Activated CD8-positive, alpha-beta memory T cell treated with anti-CD3 and anti-CD28 coated beads, Interleukin-2, amount 50 U/mL, for 1 hour (primary cell): ENCODE measurements around the gene SNPH.
A peak's percentile ranks its signal among the peaks of the same experiment; 100 is the strongest.

Experiments used
- DNase-seq: peaks from one replicate; pipeline ENCODE4 v3.0.0-alpha.2; 2020; ENCODE audit errors: extremely low read depth

SNPH gene

DNA sequence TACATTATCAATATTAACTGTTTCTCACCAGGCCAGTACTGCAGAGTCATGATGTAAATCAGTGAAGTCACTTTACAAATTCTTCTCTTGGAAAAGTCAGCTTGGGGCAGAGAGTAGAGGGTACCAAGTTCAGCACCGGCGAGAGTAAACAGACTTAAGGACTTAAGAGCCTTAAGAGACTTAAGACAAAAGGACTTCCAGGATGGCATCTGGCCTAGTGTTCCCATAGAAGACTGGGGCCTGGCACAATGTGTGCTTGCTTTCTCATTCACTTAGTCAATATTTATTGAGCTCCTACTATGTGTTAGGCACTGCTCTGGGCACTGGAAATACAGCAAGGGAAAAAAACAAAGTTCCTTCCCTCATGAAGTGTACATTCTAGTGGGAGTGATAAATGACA is 1.4 kb upstream of the SNPH start:
- no peak for DNase-seq

DNA sequence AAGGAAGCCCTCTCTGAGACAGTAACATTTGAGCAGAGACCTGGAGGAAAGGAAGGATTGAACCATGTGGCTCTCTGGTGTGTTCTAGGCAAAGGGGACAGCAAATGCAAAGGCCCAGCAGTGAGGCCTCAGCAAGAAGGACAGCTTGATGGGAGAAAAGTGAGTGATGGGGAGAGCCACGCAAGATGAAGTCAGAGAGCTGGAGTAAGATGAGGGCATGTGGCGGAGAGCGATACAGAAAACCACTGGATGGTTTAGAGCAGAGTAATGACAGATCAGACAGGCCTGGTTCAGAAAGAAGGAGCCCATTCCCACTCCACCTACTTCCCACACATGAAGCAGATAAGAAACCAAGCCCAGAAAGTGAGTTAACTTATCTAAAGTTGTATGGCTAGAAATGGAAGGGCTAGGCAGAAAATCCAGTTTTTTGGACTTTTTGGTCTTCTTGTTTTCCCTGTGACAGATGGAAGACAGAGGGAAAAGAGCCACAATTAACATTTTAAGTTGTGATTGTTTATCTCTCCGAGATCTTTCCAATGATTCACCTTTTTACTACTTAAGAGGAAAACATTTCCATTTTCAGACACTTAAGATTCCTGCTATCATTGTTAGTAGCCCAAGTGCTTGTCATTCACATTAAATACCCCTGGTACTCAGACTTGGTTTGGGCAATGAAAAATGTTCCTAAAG is 723 bp upstream of the SNPH start:
- no peak for DNase-seq

DNA sequence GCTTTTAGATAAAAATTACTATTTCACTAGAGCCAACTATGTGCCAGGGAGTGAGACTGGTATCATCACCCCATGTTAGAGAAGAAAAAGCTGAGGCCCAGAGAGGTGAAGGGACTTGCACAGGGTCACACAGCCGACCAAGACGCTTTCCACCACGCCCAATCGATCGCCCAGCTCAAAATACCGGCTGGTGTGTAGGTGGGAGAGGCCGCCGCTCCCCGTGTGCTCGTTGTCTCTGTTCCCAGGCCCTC is 253 bp upstream of the SNPH start:
- DNase-seq: no peak

DNA sequence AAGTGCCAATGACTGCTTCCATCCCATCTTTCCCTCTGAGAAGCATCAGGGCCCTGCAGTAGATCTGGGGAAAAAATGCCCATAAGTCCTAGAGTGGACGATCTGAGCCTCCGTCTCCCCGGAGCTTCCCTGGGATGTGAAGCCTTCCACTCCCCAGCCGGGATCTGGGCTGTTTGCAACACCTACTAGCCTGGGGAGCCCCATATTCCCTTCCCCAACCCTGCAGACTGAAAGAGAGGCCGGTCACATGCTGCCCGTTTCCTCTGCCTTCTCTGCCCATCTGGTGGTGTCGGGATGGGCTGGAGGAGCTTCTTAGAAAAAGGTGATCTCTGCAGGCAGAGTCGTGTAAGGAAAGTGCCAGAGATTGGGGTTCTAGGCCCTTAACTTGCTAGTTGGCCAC is 1.1 kb downstream of the SNPH start:
- no peak for DNase-seq

DNA sequence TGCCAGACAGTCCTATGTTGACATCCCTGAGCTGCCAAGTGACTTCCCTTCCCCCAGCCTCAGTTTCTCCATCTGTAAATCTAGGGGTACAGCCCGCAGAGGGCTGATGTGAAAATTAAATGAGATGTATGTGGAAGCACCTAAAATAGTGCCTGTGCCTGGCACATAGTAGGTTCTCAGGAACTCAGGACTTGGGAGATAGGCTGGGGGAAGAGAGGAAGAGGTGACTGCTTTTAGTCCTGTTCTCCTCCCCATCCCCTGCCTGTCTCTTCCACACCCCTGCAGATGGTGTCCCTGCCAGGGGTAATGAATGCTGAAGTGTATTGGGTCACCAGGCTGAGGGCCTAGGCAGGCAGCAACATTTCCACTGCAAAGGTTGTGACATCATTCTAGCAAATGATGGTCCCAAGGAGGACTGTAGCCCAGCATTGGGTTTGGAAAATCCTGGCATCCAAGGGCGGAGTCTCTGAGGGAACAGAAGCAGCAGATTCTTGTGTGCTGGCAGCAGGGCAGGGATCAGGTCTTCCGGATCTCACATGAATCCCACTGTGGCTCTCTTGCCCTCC is 1.8 kb downstream of the SNPH start:
- DNase-seq: no peak

DNA sequence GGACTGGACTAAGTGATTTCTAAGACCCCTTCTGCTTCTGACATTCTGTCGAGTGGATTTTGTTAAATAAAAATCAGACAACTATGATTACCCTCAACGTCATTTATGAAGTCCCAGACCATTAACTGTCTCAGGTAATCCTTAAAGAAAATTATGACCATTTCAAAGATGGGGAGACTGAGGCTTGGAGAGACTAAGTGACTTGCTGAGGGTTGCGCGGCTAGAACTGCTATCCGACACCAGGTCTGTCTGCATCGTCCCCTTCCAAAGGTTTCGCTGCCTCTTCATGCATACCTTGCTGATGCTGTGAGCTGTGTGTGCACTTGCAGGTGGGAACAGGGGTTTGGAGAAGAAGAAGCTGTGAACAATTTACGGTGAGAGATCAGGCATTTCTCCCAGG is 3.1 kb downstream of the SNPH start:
- DNase-seq: no peak

DNA sequence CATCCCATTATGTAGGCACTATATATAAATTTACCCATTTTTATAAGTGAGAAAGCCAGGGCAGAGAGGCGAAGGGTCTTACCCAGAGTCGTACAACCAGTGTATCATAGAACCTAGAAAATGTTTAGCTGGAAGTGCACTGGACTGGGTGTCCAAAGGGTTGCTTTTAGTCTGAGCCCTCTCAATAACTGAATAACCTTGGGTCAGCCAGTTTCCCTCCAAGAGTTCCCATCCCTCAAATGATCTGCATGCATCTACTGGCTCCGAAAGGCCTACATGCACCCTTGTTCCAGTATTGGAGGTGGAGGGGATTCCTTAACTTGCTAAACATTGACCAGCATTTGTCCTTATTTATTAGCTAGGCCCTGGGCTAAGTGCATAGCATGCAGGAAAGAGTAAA is 3.8 kb downstream of the SNPH start:
- DNase-seq: no peak

DNA sequence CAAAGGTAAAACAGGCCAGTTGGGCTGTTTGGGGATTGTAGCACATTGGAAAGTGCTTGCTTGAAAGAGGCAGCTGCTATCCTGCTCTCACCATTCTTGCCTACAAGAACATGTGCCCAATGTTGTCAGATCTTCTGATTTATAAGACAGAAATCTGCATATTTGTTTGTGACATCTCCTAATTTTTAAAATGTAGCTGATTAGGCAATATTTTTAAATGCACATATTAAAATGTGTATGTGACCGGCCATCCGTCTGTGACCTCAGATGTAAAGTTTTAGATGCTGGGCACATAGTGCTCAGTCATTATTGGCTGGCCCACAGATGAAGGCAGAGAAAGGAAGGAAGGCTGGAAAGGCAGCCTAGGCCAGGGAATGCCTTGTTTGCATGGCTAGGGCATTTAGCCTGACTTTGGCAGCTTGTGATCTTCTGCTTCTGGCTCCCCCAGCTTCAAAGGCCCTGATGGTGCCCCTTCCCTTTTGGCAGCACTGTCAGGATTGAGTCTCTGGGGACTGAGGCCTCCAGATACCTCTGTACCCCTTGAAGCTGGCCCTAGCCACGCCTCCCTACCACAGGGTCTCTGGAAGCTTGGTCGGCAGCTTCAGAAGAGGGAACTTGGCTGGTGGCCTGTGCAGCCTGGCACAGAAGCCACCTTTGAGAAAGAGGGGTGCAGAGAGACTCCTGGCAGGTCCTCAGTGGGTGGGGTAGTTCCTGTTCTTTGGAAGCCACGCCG is 6.4 kb downstream of the SNPH start:
- no peak for DNase-seq

DNA sequence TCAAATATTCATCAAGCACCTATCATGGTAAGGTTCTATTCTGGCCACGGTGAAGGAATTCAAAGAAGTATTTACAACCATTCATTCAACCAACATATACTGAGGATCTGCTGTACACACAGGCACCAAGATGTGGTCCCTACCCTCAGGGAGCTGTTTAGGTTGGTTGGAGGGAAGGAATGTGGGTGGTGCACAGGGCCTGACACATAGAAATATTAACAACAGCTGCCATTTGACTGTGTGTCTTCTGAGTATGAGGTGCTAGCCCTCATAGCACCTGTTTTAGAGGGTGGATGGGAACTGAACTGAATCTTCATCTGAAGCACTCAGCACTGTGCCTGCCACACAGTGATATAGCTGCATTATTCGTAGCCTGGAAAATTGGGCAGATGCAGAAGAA is 7.3 kb downstream of the SNPH start:
- no peak for DNase-seq

DNA sequence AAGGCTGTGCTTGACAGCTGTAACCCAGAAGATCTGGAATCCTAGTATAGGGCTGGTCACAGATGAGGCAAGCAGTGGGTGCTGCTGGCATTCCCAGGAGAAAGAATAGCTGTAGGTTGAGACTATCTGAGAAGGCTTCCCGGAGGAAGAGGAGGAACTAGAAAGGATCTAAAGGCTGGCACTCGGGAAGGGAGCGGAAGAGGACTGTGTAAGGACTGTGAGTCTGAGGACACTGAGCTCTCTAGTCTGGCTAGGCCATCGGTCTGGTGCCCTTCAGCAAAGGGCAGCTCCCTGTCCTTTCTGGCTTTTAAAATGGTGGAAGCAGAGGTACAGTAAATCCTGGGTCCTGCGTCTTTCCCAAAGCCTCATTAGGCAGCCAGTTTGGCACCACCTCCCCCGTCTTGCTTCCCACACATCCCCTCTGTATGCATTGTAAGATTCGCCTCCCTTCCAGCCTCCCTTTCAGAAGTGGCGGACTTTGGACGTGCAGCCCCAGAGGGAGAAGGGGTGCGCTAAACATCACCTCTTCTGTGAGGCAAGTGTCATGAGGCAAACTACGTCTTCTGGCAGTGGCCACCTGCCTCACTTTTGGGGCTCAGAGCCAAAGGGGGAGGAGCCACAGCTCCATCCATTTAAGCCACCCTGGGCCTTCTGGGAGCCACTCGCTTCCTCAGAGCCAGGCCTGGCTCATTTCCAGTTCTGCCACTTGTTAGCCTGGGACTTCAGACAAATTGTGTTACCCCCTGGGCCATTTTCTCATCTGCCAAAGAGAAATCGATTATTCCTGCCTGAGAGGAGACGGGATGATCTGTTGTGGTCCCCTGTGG is 8.6 kb downstream of the SNPH start:
- DNase-seq: no peak

DNA sequence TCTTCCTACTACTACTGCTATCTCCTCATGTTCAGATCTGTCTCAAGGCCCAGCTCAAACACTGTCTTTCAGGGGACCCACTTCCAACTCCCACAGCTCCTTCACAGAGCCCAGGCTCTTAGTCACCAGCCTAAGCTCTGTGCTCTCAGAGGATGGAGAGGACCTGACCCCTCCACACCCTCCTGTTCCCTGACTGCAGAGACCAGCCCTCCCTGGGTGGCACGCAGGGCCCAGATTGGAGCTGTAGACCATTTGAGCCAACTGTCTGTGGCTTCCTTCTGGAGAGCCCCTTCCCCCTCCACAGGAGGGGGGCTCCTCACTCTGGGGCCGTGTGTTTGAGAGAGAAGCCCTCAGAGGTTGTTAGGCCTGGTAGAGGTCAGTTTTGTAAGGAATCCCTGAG is 9.8 kb downstream of the SNPH start:
- no peak for DNase-seq

DNA sequence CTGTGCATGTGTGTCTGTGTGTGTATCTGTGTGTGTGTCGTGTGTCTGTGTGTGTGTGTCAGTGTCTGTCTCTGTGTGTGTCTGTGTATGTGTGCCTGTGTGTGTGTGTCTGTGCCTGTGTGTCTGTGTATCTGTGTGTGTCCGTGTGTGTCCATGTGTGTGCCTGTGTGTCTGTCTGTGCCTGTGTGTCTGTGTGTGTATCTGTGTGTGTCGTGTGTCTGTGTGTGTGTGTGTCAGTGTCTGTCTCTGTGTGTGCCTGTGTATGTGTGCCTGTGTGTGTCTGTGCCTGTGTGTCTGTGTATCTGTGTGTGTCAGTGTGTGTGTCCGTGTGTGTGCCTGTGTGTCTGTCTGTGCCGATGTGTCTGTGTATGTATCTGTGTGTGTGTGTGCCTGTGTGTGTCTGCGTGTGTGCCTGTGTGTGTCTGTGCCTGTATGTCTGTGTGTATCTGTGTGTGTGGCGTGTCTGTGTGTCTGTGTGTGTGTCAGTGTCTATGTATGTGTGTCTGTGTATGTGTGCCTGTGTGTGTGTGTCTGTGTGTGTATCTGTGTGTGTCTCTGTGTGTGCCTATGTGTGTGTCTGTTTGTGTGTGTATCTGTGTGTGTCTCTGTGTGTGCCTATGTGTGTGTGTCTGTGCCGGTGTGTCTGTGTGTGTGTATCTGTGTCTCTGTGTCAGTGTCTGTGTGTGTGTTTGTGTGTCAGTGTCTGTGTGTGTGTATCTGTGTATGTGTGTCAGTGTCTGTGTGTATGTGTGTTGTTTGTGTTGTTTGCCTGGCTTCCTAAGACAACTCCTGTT is 11.6 kb downstream of the SNPH start:
- DNase-seq: no peak

DNA sequence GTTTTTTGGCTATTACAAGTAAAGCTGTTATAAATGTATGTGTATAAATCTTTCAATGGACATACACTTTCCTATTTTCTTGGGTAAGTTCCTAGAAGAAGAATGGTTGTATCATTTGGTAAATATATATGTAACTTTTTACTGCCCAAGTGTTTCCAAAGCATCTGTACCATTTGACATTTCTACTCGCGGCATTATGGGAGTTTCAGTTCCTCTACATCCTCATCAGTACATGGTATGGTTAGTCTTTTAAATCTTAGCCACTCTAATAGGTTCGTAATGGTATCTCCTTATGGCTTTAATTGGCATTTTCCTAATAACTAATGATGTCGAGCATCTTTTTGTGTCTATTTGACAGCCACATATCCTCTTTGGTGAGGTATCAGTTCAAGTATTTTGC is 12.9 kb downstream of the SNPH start:
- DNase-seq: no peak

DNA sequence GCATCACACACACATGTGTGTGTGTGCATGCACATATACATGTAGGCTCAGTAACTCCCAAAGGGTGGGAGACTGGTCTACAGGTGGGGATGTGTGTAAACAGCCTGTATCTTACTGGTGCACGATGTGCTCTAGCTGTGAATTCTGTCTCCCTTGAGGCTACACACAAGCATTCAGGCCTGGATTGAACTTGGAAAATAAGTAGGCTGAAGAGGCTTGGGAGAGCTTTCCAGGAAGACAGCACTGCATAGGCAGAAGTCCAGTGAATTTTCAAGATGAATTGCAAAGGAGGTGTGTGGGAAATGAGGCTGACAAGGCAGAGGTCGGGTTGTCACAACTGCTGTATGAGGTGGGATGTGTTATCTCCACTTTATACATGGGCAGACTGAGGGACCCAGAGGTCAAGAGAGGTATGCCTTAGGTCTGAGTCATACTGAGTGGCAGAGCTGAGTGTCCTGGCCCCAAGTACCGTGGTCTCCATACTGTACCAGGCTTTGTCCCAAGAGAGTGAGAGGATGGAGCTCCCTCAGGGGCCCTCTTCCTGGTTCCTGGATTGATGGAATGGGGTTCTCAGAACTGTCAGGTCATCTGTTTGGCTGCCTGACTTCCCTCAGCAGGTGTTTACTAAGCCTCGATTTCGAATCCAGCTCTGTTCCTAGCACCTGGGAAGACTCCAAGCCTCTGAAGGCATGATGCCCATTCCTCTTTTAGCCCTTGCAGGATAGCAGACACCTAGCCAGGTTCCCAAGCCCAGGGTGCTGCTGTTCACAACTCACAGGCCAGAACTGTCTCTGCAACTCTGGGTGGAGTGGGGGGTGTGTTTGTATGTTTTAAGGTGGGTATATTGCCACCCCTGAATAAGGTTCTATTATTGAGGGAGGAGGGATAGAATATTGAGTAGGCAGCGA is 14.4 kb downstream of the SNPH start:
- DNase-seq: no peak

DNA sequence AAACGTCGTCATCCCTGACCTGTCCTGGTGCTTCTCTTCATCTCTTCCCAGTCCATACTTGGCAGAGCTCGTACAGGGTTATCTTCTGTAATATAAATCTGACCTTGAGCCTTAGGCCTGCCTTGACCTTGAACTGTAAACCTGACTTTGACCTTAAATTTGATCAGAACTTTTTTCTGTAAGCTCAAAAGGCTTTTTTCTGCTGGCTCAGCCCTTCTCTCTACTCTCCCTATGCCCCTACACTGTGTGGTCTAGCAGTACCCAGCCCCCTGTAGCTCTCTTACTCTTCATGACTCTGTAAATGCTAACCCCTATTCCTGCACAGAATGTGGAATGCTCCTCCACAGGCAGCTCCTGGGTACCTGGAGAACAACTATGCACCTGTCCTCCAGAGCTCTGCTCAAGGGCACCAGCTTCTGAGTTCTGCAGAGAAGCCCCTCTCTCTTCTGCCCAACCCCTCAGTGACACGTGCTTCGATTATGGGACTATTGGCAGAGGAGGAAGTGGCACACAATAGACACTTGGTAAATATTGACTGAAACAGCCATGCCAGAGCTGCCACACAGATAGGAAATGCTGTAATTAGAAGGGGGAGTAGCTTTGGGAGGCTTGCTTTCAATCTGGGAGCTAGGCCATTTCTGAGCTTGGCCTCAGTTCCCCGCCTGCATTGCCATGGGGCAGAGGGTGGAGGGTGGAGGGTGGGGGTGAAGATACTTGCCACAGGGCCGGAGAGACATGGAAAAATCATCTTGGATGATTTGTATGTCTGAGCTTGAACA is 15.4 kb downstream of the SNPH start:
- no peak for DNase-seq

DNA sequence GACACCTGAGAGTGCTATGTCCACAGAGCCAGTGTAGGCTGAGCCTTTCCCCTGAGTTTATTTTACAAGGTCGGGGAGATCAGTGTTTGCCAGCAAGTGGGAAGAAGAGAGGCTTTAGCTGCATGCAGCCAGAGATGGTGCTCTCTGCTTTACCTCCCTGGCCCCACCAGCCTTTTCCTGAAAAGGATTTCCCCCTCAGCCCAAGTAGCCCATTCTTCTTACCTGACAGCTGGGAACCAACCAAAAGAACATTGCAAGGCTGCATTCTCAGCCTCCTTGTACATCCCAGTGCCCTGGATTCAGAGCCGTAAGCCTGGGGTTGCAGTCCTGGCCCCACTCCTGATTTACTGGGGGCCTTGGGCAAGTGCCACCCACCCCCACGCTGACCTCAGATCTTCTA is 16.9 kb downstream of the SNPH start:
- DNase-seq: no peak

DNA sequence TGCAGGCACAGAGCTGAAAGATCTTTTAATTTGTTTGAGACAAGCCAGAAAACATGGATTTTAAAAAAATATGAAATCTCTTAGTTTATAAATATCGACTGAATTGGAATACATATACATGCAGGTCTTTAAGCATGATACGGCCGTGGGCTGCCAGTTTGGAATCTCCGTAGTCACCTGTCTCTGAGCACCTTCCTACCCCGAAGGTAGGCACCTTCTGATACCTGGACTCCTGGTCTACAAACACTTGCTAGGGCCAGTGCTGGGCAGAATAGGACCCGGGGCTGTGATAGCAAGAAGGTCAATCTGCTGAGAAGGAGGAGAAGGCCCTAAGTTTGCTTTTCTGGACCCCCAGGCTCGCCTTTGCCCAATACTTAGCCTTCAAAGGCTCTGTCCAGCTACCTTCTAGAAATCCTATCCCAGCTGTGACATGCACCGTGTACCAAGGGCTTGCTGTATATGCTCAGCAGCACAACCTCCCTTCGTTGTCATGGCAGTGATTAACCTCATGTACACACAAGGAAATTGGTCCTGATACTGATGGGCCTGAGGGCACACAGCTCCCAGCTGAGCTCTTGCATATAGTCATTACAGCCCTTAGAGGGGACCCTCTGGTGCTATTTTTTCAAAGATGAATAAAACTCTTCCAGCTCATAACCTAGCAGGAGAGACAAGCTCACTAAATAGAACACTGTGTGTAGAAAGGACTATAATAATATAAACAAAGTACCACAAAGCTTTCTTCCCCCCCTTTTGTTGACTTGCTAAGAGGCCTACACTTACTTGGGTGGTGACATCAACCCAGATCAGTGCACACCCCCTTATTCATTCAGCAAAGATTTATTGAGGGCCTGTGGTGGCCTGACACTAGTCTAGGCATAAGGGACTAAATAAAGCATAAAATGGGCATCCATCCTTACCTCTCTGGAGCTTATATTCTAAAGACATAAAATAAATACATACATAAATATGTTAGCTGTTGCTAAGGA is 17.7 kb downstream of the SNPH start:
- no peak for DNase-seq

DNA sequence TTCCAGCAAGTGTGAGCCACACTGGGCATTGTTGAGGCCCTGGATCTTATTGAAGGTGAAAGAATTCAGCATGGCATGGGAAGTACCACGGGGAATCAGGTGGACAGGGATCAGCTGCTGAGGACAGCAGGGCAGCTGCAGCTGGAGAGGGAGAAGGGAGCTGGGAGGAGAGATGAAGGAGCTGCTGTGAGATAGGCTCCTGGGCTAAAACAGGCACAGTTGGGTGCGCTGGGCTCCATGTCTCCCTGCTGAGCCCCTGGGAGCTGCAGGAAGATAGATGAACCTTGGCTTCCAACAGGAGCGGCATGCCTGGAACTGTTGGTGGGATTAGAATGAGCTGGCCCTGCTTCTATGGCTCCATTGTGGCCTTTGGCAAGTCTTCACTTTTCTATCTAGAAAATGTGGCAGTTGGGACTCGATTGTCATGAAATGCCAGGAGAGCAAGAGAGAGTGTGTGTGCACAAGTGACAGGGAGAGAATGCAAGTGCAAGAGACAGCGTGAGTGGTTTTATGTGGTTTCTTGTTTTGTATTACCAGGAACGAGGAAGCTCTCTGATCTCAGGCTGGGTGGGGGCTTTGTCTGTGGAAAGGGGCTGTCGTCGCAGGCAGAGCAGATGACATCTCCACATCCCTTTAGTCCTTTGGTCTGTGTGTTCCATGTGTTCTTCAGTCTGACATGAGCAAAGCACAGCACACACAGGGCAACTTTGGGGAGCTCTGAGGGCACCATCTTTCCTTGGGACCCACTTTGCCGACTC is 20.4 kb downstream of the SNPH start:
- DNase-seq: peak; percentile 33
